Stomach (tissue), 4 donors: ENCODE data around the gene PARPBP.

ENCODE experiments used
- POLR2A ChIP-seq, 4 donors: fragments of 450-650 bp; IDR thresholded peaks; one replicate each; pipeline ENCODE4 v1.6.1; 2016; ENCODE audit warnings: antibody characterized with exemption in 4 of 4, control low read depth in 2 of 4, mild to moderate bottlenecking in 1 of 4, moderate library complexity in 1 of 4
- TF ChIP-seq, protein P1 (sequence below), 7 experiments: fragments of 450-650 bp in 4 of 7; fragments of 200-600 bp in 3 of 7; sonication (generic) in 3 of 7; IDR thresholded peaks; one replicate each; pipeline ENCODE4 v1.5.1; 2016 to 2019; ENCODE audit warnings: antibody characterized with exemption in 7 of 7, control low read depth in 2 of 7, mild to moderate bottlenecking in 1 of 7

DNA sequence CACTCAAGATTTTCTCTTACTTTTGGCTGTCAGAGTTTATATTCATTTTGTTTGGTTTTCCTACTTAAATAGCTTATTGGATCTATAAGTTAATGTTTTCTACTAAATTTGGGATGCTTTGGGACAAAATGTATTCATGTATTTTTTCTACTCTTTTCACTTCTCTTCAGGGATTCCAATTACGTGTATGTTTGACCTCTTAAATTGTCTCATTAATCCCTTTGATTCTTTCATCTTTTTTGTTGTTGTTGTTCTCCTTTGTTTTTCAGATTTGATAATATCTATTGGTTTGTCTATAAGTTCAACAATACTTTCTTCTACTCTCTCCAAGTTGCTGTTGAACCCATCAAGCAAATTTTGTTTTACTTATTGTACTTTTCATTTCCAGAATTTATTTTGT, 43.4 kb downstream of the PARPBP start:
- TF ChIP-seq, protein P1, sequence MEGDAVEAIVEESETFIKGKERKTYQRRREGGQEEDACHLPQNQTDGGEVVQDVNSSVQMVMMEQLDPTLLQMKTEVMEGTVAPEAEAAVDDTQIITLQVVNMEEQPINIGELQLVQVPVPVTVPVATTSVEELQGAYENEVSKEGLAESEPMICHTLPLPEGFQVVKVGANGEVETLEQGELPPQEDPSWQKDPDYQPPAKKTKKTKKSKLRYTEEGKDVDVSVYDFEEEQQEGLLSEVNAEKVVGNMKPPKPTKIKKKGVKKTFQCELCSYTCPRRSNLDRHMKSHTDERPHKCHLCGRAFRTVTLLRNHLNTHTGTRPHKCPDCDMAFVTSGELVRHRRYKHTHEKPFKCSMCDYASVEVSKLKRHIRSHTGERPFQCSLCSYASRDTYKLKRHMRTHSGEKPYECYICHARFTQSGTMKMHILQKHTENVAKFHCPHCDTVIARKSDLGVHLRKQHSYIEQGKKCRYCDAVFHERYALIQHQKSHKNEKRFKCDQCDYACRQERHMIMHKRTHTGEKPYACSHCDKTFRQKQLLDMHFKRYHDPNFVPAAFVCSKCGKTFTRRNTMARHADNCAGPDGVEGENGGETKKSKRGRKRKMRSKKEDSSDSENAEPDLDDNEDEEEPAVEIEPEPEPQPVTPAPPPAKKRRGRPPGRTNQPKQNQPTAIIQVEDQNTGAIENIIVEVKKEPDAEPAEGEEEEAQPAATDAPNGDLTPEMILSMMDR (IDR thresholded peaks at IDR 0.05) = no peak
- TF ChIP-seq POLR2A (IDR thresholded peaks at IDR 0.05) = no peak
